HCT116 (cell line): ENCODE results near the gene SP9.

ENCODE experiments used
- CTCF ChIP-seq, 3 experiments: fragments of 200-600 bp in 1 of 3; sonication (generic) in 1 of 3; IDR thresholded peaks in 2 of 3; conservative IDR thresholded peaks in 1 of 3; 2 replicates each; pipeline ENCODE4 v1.5.1; 2012 to 2017; ENCODE audit warnings: low read depth in 2 of 3, low read length in 2 of 3, antibody characterized with exemption in 1 of 3, borderline replicate concordance in 1 of 3, control low read depth in 1 of 3, mild to moderate bottlenecking in 1 of 3, mixed read lengths in 1 of 3, mixed run types in 1 of 3, moderate library complexity in 1 of 3; ENCODE audit not compliant: insufficient read depth in 1 of 3
- EGR1 ChIP-seq: IDR thresholded peaks from 2 replicates; pipeline ENCODE4 v1.6.1; 2012; ENCODE audit warnings: low read depth
- EZH2 ChIP-seq: fragments of 200-600 bp; sonication (generic); IDR thresholded peaks from 2 replicates; pipeline ENCODE4 v1.6.1; 2017; ENCODE audit warnings: antibody characterized with exemption, mixed run types
- POLR2A ChIP-seq: IDR thresholded peaks from 2 replicates; pipeline ENCODE4 v1.7.0; 2011; ENCODE audit warnings: borderline replicate concordance; ENCODE audit not compliant: insufficient read depth, insufficient read length; ENCODE audit errors: extremely low read depth
- POLR2AphosphoS5 ChIP-seq: IDR thresholded peaks from 2 replicates; pipeline ENCODE4 v1.6.1; 2011; ENCODE audit warnings: mild to moderate bottlenecking, low read depth, low read length, moderate library complexity
- RAD21 ChIP-seq: IDR thresholded peaks from 2 replicates; pipeline ENCODE4 v1.6.1; 2012; ENCODE audit warnings: low read depth, mild to moderate bottlenecking
- SIN3A ChIP-seq: IDR thresholded peaks from 2 replicates; pipeline ENCODE4 v1.6.1; 2012; ENCODE audit warnings: low read depth
- SRF ChIP-seq: IDR thresholded peaks from 2 replicates; pipeline ENCODE4 v1.6.1; 2012; ENCODE audit warnings: low read depth
- TCF7L2 ChIP-seq: IDR thresholded peaks from 2 replicates; pipeline ENCODE4 v1.7.0; 2011; ENCODE audit warnings: borderline replicate concordance, inconsistent platforms; ENCODE audit not compliant: insufficient read depth, insufficient read length; ENCODE audit errors: extremely low read depth
- ZNF274 ChIP-seq: fragments of 200-500 bp; sonication (Bioruptor generic); IDR thresholded peaks from 2 replicates; pipeline ENCODE4 v1.6.1; 2014; ENCODE audit warnings: mild to moderate bottlenecking, low read depth, low read length, inconsistent platforms
- TF ChIP-seq, protein P1 (sequence below): IDR thresholded peaks from 2 replicates; pipeline ENCODE4 v1.6.1; 2012; ENCODE audit warnings: low read depth

GRCh38 chr2:174286172-174286571, 48.6 kb upstream of the SP9 start:
- TF ChIP-seq POLR2A (no peak), SIN3A (no peak), CTCF (IDR thresholded peaks at IDR 0.05 in 2 of 3, conservative IDR thresholded peaks at IDR 0.05 in 1 of 3; ENCODE audit: borderline replicate concordance in 1 of 3, insufficient read depth in 1 of 3, low read depth in 2 of 3, low read length in 2 of 3) (no peak), POLR2AphosphoS5 (no peak), EZH2 (no peak), ZNF274 (no peak), SRF (no peak), EGR1 (no peak), TCF7L2 (no peak), RAD21 (no peak)
- TF ChIP-seq, protein P1, sequence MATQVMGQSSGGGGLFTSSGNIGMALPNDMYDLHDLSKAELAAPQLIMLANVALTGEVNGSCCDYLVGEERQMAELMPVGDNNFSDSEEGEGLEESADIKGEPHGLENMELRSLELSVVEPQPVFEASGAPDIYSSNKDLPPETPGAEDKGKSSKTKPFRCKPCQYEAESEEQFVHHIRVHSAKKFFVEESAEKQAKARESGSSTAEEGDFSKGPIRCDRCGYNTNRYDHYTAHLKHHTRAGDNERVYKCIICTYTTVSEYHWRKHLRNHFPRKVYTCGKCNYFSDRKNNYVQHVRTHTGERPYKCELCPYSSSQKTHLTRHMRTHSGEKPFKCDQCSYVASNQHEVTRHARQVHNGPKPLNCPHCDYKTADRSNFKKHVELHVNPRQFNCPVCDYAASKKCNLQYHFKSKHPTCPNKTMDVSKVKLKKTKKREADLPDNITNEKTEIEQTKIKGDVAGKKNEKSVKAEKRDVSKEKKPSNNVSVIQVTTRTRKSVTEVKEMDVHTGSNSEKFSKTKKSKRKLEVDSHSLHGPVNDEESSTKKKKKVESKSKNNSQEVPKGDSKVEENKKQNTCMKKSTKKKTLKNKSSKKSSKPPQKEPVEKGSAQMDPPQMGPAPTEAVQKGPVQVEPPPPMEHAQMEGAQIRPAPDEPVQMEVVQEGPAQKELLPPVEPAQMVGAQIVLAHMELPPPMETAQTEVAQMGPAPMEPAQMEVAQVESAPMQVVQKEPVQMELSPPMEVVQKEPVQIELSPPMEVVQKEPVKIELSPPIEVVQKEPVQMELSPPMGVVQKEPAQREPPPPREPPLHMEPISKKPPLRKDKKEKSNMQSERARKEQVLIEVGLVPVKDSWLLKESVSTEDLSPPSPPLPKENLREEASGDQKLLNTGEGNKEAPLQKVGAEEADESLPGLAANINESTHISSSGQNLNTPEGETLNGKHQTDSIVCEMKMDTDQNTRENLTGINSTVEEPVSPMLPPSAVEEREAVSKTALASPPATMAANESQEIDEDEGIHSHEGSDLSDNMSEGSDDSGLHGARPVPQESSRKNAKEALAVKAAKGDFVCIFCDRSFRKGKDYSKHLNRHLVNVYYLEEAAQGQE: no peak
